GM21423 (cell line): ENCODE measurements around the gene CIAO3.
"Not testable (repeated sequence)": the region's sequence is repeated elsewhere in the genome, so short reads cannot be mapped to it uniquely, and the experiment has no call there.

Experiments
- ATAC-seq: cut with Tn5 transposase; IDR thresholded peaks from one replicate; pipeline ENCODE4 v1.9.1; 2021; ENCODE audit warnings: mild to moderate bottlenecking, moderate library complexity; ENCODE audit not compliant: unreplicated experiment

CIAO3 gene

GRCh38 chr16:776298-776697 lies 35.5 kb upstream of the CIAO3 start:
- not testable (repeated sequence) for ATAC-seq

GRCh38 chr16:775236-775796 lies 34.5 kb upstream of the CIAO3 start:
- no peak for ATAC-seq

- ATAC-seq, result no peak
These were observed 33.5 kb upstream of the CIAO3 start for GRCh38 chr16:774086-775001.

- ATAC-seq, result no peak
These were observed 32.2 kb upstream of the CIAO3 start for GRCh38 chr16:772959-773358.

GRCh38 chr16:770411-770810 lies 29.6 kb upstream of the CIAO3 start:
- no peak for ATAC-seq

GRCh38 chr16:769934-770333 lies 29.1 kb upstream of the CIAO3 start:
- no peak for ATAC-seq

GRCh38 chr16:769184-769784 lies 28.5 kb upstream of the CIAO3 start:
- ATAC-seq, result no peak

- ATAC-seq, result no peak
These were observed 27.6 kb upstream of the CIAO3 start for GRCh38 chr16:768428-768827.

- ATAC-seq, result no peak
These were observed 27.0 kb upstream of the CIAO3 start for GRCh38 chr16:767743-768235.

GRCh38 chr16:766820-767640 lies 26.2 kb upstream of the CIAO3 start:
- no peak for ATAC-seq

- no peak for ATAC-seq
These were observed 25.4 kb upstream of the CIAO3 start for GRCh38 chr16:766008-766819.

GRCh38 chr16:765488-765865 lies 24.7 kb upstream of the CIAO3 start:
- ATAC-seq, result no peak

GRCh38 chr16:764848-765487 lies 24.2 kb upstream of the CIAO3 start:
- no peak for ATAC-seq

GRCh38 chr16:764184-764750 lies 23.5 kb upstream of the CIAO3 start:
- no peak for ATAC-seq

GRCh38 chr16:763369-764183 lies 22.8 kb upstream of the CIAO3 start:
- ATAC-seq, result no peak

- ATAC-seq, result no peak
These were observed 21.9 kb upstream of the CIAO3 start for GRCh38 chr16:762595-763268.

GRCh38 chr16:761625-762513 lies 21.1 kb upstream of the CIAO3 start:
- no peak for ATAC-seq
